Nephron progenitor cell (in vitro differentiated cells): Measurements from ENCODE around the gene STK32A.

ENCODE experiments used
- DNase-seq: peaks from one replicate; pipeline ENCODE4 v3.0.0; 2021
- H3K27ac Mint-ChIP-seq: 2 replicates; pipeline ENCODE4 v1.8.0; 2021; ENCODE audit warnings: mild to moderate bottlenecking, moderate library complexity, mixed read lengths
- H3K27me3 Mint-ChIP-seq: 2 replicates; pipeline ENCODE4 v1.8.0; 2021; ENCODE audit warnings: mild to moderate bottlenecking, low read depth, mixed read lengths; ENCODE audit not compliant: poor library complexity
- H3K36me3 Mint-ChIP-seq: 2 replicates; pipeline ENCODE4 v1.8.0; 2021; ENCODE audit warnings: low read depth, mixed read lengths
- H3K4me1 Mint-ChIP-seq: 2 replicates; pipeline ENCODE4 v1.8.0; 2021; ENCODE audit warnings: mixed read lengths
- H3K4me3 Mint-ChIP-seq: 2 replicates; pipeline ENCODE4 v1.8.0; 2021; ENCODE audit warnings: mild to moderate bottlenecking, moderate library complexity, mixed read lengths
- H3K9me3 Mint-ChIP-seq: 2 replicates; pipeline ENCODE4 v1.8.0; 2021; ENCODE audit warnings: mild to moderate bottlenecking, moderate library complexity, mixed read lengths
- CTCF ChIP-seq: fragments of 200-600 bp; sonication (generic); IDR thresholded peaks from 2 replicates; pipeline ENCODE4 v1.5.0; 2021; ENCODE audit warnings: antibody characterized with exemption

Gene STK32A

GRCh38 chr5:147390654-147391225 is 155.9 kb downstream of the STK32A start:
- no peak for DNase-seq
- H3K27me3 Mint-ChIP-seq, result no peaks in the 10 kb centered on the region
- peaks cover 31% of the 10 kb centered on the region for H3K4me1 Mint-ChIP-seq
- no peak for TF ChIP-seq CTCF
- no peaks in the 10 kb centered on the region for H3K9me3 Mint-ChIP-seq
- no peak overlapping the region for H3K4me3 Mint-ChIP-seq
- no peak overlapping the region for H3K27ac Mint-ChIP-seq
- peaks cover 29% of the 10 kb centered on the region for H3K36me3 Mint-ChIP-seq

GRCh38 chr5:147391781-147392180 is 157.0 kb downstream of the STK32A start:
- H3K27ac Mint-ChIP-seq, result no peak overlapping the region

GRCh38 chr5:147393874-147394672 is 159.2 kb downstream of the STK32A start:
- Mint-ChIP-seq H3K36me3 (peaks cover 50% of the 10 kb centered on the region), H3K4me1 (peaks cover 18% of the 10 kb centered on the region)

More at GRCh38 chr5:147391781-147392180, 157.0 kb downstream of the STK32A start:
- DNase-seq, result peak; percentile 30
- no peaks in the 10 kb centered on the region for H3K9me3 Mint-ChIP-seq
- no peak overlapping the region for H3K4me3 Mint-ChIP-seq
- peaks cover 38% of the 10 kb centered on the region for H3K36me3 Mint-ChIP-seq
- no peaks in the 10 kb centered on the region for H3K27me3 Mint-ChIP-seq
- peaks cover 24% of the 10 kb centered on the region for H3K4me1 Mint-ChIP-seq
- peak; percentile 56 for TF ChIP-seq CTCF

GRCh38 chr5:147396070-147396823 is 161.4 kb downstream of the STK32A start:
- H3K36me3 Mint-ChIP-seq, result peaks cover 54% of the 10 kb centered on the region
- TF ChIP-seq CTCF, result no peak
- H3K27me3 Mint-ChIP-seq, result no peaks in the 10 kb centered on the region
- no peak overlapping the region for H3K27ac Mint-ChIP-seq
- no peak for DNase-seq
- no peaks in the 10 kb centered on the region for H3K9me3 Mint-ChIP-seq
- peaks cover 7% of the 10 kb centered on the region for H3K4me1 Mint-ChIP-seq
- H3K4me3 Mint-ChIP-seq, result no peak overlapping the region

More at GRCh38 chr5:147393874-147394672, 159.2 kb downstream of the STK32A start:
- H3K4me3 Mint-ChIP-seq, result no peak overlapping the region
- peak; percentile 25 for DNase-seq
- TF ChIP-seq CTCF, result peak; percentile 13
- no peaks in the 10 kb centered on the region for H3K27me3 Mint-ChIP-seq
- H3K27ac Mint-ChIP-seq, result no peak overlapping the region
- no peaks in the 10 kb centered on the region for H3K9me3 Mint-ChIP-seq

- Mint-ChIP-seq H3K9me3 (no peaks in the 10 kb centered on the region), H3K4me1 (no peaks in the 10 kb centered on the region), H3K27me3 (no peaks in the 10 kb centered on the region), H3K36me3 (peaks cover 58% of the 10 kb centered on the region), H3K4me3 (no peak overlapping the region), H3K27ac (no peak overlapping the region)
- no peak for DNase-seq
- no peak for TF ChIP-seq CTCF
These were observed 162.8 kb downstream of the STK32A start for GRCh38 chr5:147397616-147398015.
